Measurements from ENCODE around the gene NRP1. TPM values are rescaled to one million over a fixed set of nuclear protein-coding genes. Genes with fewer than 3 reads are reported as not detected.
A peak's percentile ranks its signal among the peaks of the same experiment; 100 is the strongest.

The NRP1 gene
- polyA plus RNA-seq, 2 of the 4 experiments (the other 2 are of a cell fraction), result 121 to 259 TPM

DNA sequence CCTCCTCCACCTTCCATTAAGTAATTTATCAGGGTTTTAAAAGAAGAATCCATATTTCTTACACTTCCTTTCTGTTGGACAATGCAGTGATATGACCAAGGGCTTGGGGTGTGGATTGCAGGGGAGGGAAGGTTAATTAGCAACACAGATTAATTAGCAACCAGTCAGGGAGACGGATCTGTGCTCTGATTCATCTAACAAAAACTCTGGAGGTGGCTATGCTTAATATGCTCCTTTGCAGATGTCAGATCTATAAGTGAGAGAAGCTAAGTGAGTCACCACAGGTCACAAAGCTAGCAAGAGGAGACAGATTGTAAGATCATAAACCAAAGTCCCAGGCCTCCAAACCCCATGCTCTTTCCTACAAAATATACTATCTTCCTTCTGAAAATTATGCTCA lies 197.7 kb downstream of the NRP1 start:
- POLR2A ChIA-PET, result no interaction called here
- DNase-seq (ENCODE audit: low read depth in 1 of 2, low spot score in 1 of 2) (no peak), FAIRE-seq (peak; percentile 83), ATAC-seq (no peak)
- Histone ChIP-seq H3K27ac (peak overlapping the region; percentile 84 to 95), H3K4me1 (peaks cover 53% of the 10 kb centered on the region), H3K9me3 (no peaks in the 10 kb centered on the region), H3K4me3 (no peak overlapping the region), H3K4me2 (peak overlapping the region; percentile 29; the same call in 2 of the 3 replicates)
- CTCF ChIA-PET, result interaction anchor here (10.8 to 11.3 kb wide), 2 partner anchors 16 to 127 kb away, joined by 82 to 107 read pairs; no protein-coding TSS in a partner anchor
- TF ChIP-seq, protein P1, sequence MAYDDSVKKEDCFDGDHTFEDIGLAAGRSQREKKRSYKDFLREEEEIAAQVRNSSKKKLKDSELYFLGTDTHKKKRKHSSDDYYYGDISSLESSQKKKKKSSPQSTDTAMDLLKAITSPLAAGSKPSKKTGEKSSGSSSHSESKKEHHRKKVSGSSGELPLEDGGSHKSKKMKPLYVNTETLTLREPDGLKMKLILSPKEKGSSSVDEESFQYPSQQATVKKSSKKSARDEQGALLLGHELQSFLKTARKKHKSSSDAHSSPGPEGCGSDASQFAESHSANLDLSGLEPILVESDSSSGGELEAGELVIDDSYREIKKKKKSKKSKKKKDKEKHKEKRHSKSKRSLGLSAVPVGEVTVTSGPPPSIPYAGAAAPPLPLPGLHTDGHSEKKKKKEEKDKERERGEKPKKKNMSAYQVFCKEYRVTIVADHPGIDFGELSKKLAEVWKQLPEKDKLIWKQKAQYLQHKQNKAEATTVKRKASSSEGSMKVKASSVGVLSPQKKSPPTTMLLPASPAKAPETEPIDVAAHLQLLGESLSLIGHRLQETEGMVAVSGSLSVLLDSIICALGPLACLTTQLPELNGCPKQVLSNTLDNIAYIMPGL (CRISPR knock-in tag; IDR thresholded peaks at IDR 0.05; ENCODE audit: borderline replicate concordance), result no peak
- TF ChIP-seq ZFP36 (IDR thresholded peaks at IDR 0.05; ENCODE audit: borderline replicate concordance, partially characterized antibody), result no peak
- TF ChIP-seq FOSL2 (IDR thresholded peaks at IDR 0.05), result no peak
- TF ChIP-seq FOSL2 (CRISPR knock-in tag; IDR thresholded peaks at IDR 0.05), result peak; percentile 49
- WGBS (ENCODE audit: missing lambda C conversion rate), result 12% methylated on average over 1 of the region's 1 CpG

DNA sequence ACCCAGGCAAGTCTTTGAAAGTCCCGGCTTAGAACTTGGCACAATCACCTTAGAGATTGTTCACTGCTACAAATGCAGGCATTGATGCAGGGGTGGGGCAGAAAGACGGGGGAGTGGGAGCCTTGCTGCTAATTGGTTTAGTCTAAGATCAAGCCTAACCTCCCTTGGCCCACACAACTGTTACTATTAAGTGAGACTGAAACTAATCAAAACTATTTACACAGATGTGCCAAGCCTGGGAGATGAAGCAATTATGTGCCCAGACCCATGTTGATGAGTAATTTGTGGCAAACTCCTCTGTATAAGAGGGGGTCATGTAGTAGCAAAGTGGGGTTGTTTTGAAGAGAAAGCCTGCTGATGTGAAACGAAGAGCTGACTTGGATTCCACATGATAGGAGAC lies 198.2 kb downstream of the NRP1 start:
- POLR2A ChIA-PET, result no interaction called here
- peak overlapping the region; percentile 29; the same call in 2 of the 3 replicates for H3K4me2 ChIP-seq
- H3K4me3 ChIP-seq, result no peak overlapping the region
- FAIRE-seq, result no peak
- DNase-seq (ENCODE audit: low read depth in 1 of 2, low spot score in 1 of 2), result no peak
- CTCF ChIA-PET, result interaction anchor here (10.8 to 11.3 kb wide), 2 partner anchors 16 to 126 kb away, joined by 82 to 107 read pairs; no protein-coding TSS in a partner anchor
- WGBS (ENCODE audit: missing lambda C conversion rate), result 80% methylated on average over 3 of the region's 3 CpGs
- no peak for ATAC-seq
- no peaks in the 10 kb centered on the region for H3K9me3 ChIP-seq
- H3K4me1 ChIP-seq, result peaks cover 54% of the 10 kb centered on the region
- TF ChIP-seq ATOH8 (CRISPR knock-in tag; IDR thresholded peaks at IDR 0.05; ENCODE audit: low read depth) (0 out of 2 replicates have a peak, but pooled peaks have one; percentile 28), CEBPB (IDR thresholded peaks at IDR 0.05) (peak; percentile 42 to 45; a peak in 2 of 4 replicates), RCOR1 (IDR thresholded peaks at IDR 0.05; ENCODE audit: low read depth, low read length) (no peak)
- peak overlapping the region; percentile 84 to 95 for H3K27ac ChIP-seq

- peak overlapping the region; percentile 84 to 95 for H3K27ac ChIP-seq
- POLR2A ChIA-PET, result interaction anchor here (0.8 to 1.8 kb wide), 4 partner anchors 9 to 177 kb away, joined by 3 to 10 read pairs (median 4); no protein-coding TSS in a partner anchor
- TF ChIP-seq FOXS1 (CRISPR knock-in tag; IDR thresholded peaks at IDR 0.05) (no peak), CBX8 (IDR thresholded peaks at IDR 0.05) (no peak), ESRRA (IDR thresholded peaks at IDR 0.05; ENCODE audit: borderline replicate concordance, low read length) (no peak), RARB (CRISPR knock-in tag; IDR thresholded peaks at IDR 0.05) (peak; percentile 67; the same call in 1 of the 2 replicates), MAFK (IDR thresholded peaks at IDR 0.05; ENCODE audit: partially characterized antibody) (no peak), NPAS2 (CRISPR knock-in tag; IDR thresholded peaks at IDR 0.05; ENCODE audit: borderline replicate concordance) (no peak), FOSB (CRISPR knock-in tag; IDR thresholded peaks at IDR 0.05) (no peak), CHD4 (IDR thresholded peaks at IDR 0.05; ENCODE audit: borderline replicate concordance) (no peak), E2F6 (IDR thresholded peaks at IDR 0.05; ENCODE audit: borderline replicate concordance, low read depth) (peak; percentile 81), ZSCAN20 (CRISPR knock-in tag; IDR thresholded peaks at IDR 0.05) (no peak), TP53 (CRISPR knock-in tag; IDR thresholded peaks at IDR 0.05) (no peak), EHF (CRISPR knock-in tag; IDR thresholded peaks at IDR 0.05) (peak; percentile 79; the same call in 1 of the 2 replicates), NR3C1 (IDR thresholded peaks at IDR 0.05) (no peak), ZC3H11A (IDR thresholded peaks at IDR 0.05) (no peak), JUN (IDR thresholded peaks at IDR 0.05) (peak; percentile 94 to 96; a peak in 4 of 5 replicates), PHF8 (IDR thresholded peaks at IDR 0.05; ENCODE audit: borderline replicate concordance, low read depth) (no peak), MAX (IDR thresholded peaks at IDR 0.05) (peak; percentile 99), ATOH8 (CRISPR knock-in tag; IDR thresholded peaks at IDR 0.05; ENCODE audit: low read depth) (peak; percentile 80; the same call in 1 of the 2 replicates)
- TF ChIP-seq, protein P2, sequence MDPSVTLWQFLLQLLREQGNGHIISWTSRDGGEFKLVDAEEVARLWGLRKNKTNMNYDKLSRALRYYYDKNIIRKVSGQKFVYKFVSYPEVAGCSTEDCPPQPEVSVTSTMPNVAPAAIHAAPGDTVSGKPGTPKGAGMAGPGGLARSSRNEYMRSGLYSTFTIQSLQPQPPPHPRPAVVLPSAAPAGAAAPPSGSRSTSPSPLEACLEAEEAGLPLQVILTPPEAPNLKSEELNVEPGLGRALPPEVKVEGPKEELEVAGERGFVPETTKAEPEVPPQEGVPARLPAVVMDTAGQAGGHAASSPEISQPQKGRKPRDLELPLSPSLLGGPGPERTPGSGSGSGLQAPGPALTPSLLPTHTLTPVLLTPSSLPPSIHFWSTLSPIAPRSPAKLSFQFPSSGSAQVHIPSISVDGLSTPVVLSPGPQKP (IDR thresholded peaks at IDR 0.05; ENCODE audit: low read depth, low read length), result no peak
- TF ChIP-seq, protein P3, sequence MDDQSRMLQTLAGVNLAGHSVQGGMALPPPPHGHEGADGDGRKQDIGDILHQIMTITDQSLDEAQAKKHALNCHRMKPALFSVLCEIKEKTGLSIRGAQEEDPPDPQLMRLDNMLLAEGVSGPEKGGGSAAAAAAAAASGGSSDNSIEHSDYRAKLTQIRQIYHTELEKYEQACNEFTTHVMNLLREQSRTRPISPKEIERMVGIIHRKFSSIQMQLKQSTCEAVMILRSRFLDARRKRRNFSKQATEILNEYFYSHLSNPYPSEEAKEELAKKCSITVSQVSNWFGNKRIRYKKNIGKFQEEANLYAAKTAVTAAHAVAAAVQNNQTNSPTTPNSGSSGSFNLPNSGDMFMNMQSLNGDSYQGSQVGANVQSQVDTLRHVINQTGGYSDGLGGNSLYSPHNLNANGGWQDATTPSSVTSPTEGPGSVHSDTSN (IDR thresholded peaks at IDR 0.05), result peak; percentile 82
Observed at GRCh38 chr10:33134011-33134751, 200.3 kb downstream of the NRP1 start.

More at GRCh38 chr10:33134011-33134751, 200.3 kb downstream of the NRP1 start:
- 27% methylated on average over 11 of the region's 11 CpGs for WGBS (ENCODE audit: missing lambda C conversion rate)
- CTCF ChIA-PET, result interaction anchor here (0.5 to 11.3 kb wide), 11 partner anchors 9 to 124 kb away, joined by 3 to 107 read pairs (median 5); no protein-coding TSS in a partner anchor
- peak; percentile 95 for FAIRE-seq
- Histone ChIP-seq H3K9me3 (no peaks in the 10 kb centered on the region), H3K4me2 (peak overlapping the region; percentile 51), H3K4me1 (peaks cover 74% of the 10 kb centered on the region), H3K4me3 (no peak overlapping the region)
- peak; percentile 83 to 92 for ATAC-seq
- peak; percentile 78 to 97 for DNase-seq (ENCODE audit: low read depth in 1 of 2, low spot score in 1 of 2)
